Activated CD8-positive, alpha-beta memory T cell treated with anti-CD3 and anti-CD28 coated beads for 48 hours (primary cell): ENCODE results near the gene DPEP2.
"Not testable (repeated sequence)": the region's sequence is repeated elsewhere in the genome, so short reads cannot be mapped to it uniquely, and the experiment has no call there.

Experiments used
- DNase-seq, 3 experiments: peaks; one replicate each; pipeline ENCODE4 v3.0.0-alpha.2; 2020; ENCODE audit warnings: low read depth in 2 of 3, low spot score in 2 of 3

The DPEP2 gene

DNA sequence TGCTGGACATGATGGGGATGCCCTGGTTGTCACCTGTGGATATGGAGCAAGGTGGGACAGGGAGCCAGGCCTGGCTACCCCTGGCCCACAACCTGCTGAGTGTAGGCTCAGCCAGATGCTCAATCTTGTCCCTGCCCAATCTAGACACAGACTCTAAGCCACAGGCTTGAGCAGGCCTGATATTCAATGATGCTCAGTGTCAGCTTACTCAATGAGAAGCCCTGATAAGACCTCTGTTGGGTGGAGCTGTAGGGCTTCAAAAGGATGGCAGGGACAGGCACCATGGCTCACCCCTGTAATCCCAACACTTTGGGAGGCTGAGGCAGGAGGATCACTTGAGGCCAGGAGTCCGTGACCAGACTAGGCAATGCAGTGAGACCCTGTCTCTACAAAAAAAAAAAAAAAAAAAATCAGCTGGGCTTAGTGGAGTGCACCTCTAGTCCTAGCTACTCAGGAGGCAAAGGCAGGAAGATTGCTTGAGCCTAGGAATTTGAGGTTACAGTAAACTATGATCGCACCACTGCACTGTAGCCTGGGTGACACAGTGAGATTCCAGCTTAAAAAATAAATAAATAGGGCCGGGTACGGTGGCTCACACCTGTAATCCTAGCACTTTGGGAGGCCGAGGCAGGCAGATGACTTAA, 58.7 kb downstream of the DPEP2 start:
- no peak for DNase-seq

DNA sequence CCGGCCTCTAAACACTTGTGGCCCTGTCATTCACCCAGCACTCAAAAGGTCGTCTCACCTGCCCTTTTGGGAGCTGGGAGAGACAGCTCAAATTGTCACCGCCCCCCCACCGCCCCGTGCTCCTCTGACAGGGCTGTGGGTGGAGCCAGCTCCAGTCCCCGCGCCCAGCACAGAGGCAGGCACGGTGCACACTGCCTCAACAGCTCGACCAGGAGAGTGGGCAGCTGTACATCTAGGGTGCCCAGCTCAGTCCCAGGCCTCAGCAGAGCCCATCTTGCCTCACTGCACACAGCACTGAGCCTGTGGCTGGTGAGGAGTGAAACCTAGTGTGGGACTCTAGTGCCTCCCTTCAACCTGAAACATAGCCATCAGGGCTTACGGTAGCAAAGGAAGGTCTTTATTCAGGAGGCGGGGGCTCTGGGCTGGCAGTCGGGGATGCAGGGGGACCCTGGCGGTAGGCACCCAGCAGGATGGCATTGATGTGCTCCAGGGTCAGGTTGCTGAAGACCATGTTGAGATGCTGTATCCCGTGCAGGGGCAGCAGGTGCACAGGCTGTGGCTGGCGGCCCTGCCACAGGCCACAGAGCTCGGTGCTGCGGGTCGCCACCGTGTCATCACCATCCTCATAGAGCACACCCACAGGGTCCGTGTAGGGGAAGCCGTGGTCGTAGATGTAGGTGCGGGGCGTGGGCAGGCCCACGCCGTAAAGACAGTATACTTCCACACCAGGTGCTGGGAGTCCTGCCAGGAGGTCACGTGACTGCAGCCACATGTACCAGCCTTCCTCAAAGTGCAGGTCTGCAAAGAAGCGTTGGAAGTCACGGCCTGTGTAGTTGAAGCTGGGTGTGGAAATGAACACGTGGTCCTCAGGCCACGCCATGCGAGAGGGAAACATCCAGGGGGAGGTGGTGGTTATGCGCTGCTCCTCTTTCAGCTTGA, 59.5 kb downstream of the DPEP2 start:
- no peak for DNase-seq

DNA sequence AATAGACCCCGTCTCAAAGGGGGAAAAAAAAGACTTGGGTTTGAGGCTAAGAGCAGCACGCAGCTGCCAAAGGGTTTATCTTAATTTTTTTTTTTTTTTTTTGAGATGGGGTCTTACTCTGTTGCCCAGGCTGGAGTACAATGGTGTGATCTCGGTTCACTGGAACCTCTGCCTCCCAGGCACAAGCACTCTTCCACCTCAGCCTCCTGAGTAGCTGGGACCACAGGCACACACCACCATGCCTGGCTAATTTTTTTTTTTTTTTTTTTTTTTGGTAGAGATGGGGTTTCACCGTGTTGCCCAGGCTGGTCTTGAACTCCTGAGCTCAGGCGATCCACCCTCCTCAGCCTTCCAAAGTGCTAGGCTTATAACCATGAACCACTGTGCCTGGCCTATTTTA, 61.6 kb downstream of the DPEP2 start:
- DNase-seq = not testable (repeated sequence)
